ENCODE results near the gene STAMBP.

GRCh38 chr2:73906847-73907505 is 78.2 kb downstream of the STAMBP start:
- TF ChIP-seq CTCF (conservative IDR thresholded peaks at IDR 0.05; ENCODE audit: low read depth, low read length), result no peak
- TF ChIP-seq NFE2L2 (IDR thresholded peaks at IDR 0.05; ENCODE audit: low read depth, low read length), result no peak
- no peak for TF ChIP-seq USF2 (IDR thresholded peaks at IDR 0.05; ENCODE audit: low read depth, low read length)
- TF ChIP-seq MAFK (IDR thresholded peaks at IDR 0.05; ENCODE audit: low read depth, low read length), result no peak
- no peak for TF ChIP-seq RFX5 (IDR thresholded peaks at IDR 0.05; ENCODE audit: low read depth, low read length)
- no peak for TF ChIP-seq RCOR1 (IDR thresholded peaks at IDR 0.05; ENCODE audit: insufficient replicate concordance, low read length)
- no peak for TF ChIP-seq POLR2A (IDR thresholded peaks at IDR 0.05; ENCODE audit: low read depth, low read length)
- no peak for TF ChIP-seq CEBPB (IDR thresholded peaks at IDR 0.05; ENCODE audit: low read depth, low read length)
- TF ChIP-seq BHLHE40 (IDR thresholded peaks at IDR 0.05; ENCODE audit: low read depth, low read length), result no peak
- no peak for TF ChIP-seq MAZ (IDR thresholded peaks at IDR 0.05; ENCODE audit: borderline replicate concordance, low read depth, low read length)
- TF ChIP-seq RAD21 (IDR thresholded peaks at IDR 0.05; ENCODE audit: low read length), result no peak
- TF ChIP-seq MXI1 (IDR thresholded peaks at IDR 0.05; ENCODE audit: borderline replicate concordance, low read depth, low read length), result no peak

All from IMR-90 (cell line).